Stimulated activated CD4-positive, alpha-beta T cell treated with anti-CD3 and anti-CD28 coated beads, Interleukin-15, amount 100 ng/mL, for 48 hours (primary cell): ENCODE measurements around the gene PKD1.
"Not testable (repeated sequence)": the region's sequence is repeated elsewhere in the genome, so short reads cannot be mapped to it uniquely, and the experiment has no call there.

ENCODE experiments used
- DNase-seq, 2 donors: peaks; one replicate each; pipeline ENCODE4 v3.0.0-alpha.2; 2020; ENCODE audit warnings: low read depth in 2 of 2

The PKD1 gene

DNA sequence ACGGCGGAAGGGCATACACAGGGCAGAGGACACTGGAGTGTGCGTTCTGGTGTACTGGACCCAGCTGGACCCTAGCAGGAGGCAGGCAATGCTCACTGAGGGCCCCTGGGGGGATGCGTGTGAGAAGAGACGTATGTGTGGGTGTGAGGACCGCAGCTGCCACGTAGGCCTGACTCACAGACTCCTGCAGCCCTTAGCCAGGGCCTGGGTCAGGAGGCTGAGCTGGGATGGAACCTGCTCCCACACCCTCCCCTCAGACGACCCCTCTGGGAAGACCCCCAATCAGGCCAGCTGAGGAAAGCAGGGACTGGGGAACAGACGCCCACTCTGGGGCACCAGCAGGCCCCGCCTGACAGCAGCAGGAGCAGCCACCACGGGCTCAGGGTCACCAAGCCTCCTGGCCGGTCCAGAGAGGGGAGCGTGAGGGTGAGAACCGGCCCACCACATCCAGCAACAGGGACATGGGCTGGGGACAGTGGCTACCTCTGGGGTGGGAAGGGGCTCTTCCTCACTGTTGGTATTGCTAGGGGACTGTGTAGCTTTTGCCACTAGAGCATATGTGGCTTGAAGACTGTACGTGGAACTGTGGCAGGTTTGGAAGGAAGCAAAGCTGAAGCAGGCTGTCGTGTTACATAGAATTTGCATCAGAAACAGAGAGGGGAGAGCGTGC is 28.4 kb downstream of the PKD1 start:
- not testable (repeated sequence) for DNase-seq

DNA sequence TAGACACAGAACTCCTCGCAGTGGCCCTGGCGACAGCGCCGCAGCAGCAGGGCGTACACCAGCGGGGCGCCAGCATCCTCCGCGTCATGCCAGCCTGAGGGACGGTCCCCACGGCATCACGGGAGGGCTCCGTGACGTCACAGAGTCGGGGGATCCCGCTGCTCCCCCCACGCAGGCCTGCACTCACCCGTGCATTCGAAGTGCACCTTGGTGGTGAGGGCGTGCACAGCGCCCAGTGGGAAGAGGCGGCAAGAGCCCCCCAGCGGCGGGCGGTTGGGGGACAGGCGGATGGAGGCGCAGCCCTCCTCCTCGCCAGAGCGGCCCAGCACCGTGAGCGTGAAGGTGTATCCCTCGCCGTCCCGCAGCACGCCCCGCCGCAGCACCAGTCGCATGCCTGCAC is 29.5 kb downstream of the PKD1 start:
- not testable (repeated sequence) for DNase-seq

DNA sequence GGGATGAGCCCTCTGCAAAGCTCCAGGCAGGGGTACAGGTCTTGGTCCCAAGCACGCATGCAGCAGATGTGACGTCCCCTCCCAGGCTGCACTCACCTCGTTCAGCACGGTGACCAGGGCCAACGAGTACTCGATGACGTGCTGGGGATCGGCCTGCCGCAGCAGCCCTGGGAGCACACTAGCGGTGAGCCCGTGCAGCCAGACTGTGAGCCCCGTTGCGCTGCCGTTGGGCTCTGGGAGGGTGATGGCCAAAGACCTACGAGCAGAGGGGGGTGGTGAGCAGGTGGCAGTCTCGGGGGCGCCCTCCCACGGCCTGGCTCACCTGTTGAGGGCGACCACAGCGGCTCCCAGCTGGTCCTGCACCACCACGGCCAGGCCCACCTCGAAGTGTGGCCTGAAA is 29.9 kb downstream of the PKD1 start:
- not testable (repeated sequence) for DNase-seq

DNA sequence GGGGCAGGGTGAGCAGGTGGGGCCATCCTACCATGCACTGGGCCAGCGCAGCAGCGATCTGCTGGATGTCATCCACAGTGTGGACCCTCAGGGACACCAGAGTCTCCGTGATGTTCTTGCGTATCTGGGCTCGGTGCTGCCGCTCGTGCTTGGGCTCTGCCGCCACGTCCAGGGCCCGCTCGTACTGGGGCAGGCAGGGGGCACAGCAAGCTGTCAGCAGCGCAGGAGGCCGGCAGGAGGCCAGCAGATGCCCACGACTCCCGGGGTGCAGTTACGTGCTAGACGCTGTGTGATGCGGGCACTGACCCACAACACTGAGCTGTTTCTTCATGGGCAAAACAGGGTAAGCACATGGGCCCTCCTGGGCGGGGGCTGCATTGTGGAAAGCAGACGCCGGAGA is 30.4 kb downstream of the PKD1 start:
- not testable (repeated sequence) for DNase-seq

DNA sequence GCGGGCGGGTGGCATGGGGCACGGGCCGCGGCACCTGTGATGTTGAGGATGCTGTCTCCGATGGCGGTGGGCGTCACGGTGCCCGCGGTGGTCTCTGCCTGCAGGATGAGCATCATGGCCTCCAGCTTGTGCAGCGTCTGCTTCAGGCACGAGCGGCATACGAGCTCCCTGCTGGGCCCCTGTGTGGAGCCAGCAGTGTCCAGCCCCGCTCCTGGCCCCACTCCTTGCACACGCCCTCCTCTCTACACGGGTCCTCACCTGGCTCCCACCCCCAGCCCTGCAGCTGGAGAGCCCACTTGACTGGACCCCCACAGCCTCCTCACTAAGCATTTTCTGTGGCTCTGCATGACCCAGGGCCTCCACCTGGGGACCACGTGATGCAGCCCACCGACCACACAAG is 31.2 kb downstream of the PKD1 start:
- not testable (repeated sequence) for DNase-seq

DNA sequence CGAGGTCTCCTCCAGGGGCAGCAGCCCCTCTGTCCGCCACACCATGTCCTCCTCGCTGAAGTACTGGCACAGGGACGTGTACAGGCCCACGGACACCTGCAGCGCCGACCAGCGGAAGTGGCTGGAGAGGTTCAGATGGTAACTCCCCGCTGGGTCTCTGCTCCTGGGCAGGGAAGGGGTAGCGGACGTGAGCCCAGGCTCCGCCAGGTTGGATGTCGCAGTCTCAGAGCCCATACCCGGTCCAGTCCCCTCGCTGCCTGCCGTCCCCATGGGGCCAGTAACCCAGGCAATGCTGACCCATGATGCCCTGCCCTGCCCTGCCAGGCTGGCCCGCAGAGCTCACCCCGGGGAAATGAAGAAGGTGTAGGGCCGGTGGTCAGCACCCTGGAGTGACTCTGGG is 33.2 kb downstream of the PKD1 start:
- DNase-seq, result no peak

DNA sequence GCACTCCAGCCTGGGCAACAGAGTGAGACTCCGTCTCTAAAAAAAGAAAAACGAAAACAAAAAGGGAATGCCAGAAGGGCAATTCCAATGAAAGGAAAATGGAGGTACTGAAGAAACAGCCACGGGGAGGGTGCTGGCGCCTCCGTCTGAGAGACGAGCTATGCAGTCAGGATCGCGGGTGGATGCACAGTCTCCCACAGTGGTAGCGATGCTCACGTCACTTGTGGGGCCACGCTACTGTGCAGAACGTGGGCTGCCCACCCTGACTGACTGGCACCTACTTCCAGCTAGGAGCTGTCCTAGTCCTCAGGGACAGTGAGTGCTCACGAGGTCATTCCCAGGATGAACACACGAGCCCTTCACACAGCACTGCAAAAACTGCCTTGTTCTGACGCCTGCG is 34.1 kb downstream of the PKD1 start:
- not testable (repeated sequence) for DNase-seq

DNA sequence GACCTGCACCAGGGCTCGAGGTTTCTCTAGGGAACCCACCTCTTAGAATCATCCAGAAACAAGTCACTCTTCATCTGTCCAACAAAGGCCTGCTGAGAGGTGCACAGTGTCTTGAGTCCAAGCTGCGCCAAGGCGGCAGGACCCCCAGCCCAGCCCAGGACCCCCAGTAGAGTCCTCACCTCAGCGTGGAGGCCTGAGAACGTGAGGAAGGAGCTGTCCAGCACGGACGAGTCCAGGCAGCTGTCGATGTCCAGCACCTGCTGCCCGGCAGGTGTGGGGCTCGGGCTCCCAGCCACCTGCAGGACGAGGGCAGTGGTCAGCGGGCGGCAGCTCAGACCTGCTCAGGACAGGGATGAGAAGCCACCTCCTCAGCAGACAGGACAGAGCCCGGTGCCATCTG is 38.0 kb downstream of the PKD1 start:
- not testable (repeated sequence) for DNase-seq

DNA sequence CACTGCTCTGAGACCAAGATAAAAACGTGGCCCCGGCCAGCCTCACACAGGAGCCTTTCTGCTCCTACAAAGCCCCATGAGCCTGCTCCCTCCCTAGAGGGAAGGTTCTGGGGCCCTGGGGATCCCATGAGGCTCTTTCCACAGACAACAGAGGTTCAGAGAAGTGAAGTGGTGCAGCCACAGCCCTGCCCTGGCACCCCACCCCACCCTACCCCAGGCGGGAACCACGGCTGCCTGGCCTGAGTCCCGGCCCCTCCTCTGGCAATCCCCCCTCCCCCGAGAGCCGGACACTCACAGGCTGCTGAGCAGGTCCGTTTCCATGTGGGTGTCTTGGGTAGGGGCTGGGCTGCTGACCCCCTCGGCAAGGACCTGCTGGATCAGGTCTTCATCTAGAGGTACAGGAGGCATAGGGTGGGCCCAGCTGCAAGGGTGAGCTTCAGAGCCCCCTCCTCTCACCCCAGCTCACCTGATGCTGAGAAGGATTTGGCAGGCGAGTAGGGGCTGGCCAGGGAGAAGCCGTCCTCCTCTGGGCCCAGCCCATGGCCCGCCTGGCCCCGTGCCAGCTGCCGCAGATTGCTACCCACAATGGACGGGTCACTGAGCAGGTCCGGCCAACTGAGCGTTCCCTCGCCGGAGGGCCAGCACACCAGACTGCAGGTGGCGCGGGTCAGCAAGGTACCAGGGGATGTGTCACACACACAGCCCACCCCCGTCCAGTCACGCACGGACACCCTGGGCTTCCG is 38.7 kb downstream of the PKD1 start:
- DNase-seq, result no peak

DNA sequence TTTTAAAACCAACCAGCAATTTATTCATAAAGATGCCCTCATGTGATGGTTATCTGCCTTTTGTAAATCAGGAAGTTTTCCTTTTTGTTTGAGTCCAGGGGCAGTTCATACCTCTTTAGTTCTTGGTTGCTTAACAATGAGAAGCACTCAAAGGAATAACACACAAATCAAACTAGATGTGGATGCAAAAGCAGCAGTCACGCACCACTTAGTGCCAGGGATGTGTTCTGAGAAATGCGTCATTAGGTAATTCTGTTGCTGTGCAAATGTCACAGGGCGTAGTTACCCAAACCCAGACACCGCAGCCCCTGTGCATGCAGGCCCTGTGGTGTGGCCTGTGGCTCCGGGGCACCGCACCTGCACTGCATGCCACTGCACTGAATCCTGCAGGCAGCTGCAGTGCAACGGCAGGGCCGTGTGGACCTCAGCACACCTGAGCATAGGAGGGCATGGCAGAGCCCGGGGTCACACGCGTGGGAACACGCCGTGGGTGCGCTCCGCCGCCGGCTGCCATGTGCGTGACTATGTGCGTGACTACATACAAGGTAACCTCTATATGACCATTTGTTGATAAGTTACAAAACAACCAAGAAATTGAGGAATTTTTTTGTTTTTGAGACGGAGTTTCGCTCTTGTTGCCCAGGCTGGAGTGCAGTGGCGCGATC is 39.6 kb downstream of the PKD1 start:
- no peak for DNase-seq

DNA sequence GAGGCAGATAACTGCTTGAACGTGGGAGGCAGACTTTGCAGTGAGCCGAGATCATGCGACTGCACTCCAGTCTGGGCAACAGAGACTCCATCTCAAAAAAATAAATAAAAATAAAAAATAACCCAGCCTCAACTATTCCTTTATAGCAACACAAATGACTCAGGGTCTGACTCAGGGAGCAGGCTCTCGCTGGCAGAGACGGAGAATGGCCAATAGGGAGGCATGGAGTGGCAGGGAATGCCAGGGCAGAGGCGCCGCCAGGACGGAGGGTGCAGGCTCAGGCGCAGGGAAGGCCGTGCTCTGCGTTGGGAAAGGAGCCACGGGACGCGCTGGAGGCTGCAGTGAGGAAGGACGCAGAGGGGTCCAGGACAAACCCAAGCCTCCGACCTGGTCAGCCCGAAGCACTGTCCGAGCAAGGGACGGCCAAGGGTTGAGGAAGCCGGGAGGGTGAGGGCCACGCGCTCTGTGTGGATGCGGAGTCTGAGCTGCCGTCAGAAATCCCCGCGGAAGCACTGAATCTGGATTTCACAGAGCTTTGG is 40.3 kb downstream of the PKD1 start:
- DNase-seq, result no peak

DNA sequence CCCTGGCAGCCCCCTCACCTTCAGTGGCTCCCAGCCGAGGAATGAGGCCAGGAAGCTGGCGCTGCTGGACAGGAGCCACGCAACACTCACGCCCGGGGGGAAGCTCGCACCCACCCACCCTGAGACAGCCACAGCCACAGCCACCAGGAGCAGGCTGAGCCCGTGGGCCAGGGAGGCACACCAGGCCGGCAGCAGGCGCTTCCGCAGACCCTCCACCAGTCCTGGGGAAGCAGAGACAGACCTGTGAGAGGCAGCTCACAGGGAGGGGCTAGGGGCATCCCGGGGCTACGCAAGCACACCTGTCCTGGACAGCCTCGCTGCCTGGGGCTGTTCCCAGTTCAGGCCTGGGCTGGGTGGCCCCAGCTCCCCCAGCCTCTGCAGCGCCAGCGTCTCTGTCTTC is 41.9 kb downstream of the PKD1 start:
- DNase-seq, result no peak

DNA sequence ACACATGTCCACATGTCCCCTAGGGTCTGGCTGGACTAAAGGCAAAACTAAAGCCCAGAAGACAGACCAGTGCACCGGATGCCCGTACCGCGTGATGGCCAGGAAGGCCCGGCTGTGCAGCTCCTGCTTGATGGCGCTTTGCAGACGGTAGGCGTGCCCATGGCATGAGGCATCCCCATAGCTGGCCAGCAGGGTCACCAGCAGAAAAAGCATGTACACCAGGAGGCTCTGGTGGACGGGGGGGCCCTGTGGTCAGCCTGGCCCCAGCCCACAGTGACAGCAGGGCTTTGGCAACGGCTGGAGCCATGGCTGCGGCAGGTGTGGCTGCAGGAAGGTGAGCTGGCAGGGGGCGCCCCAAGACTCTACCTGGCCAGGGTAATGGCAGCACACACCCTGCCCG is 42.8 kb downstream of the PKD1 start:
- DNase-seq, result no peak

DNA sequence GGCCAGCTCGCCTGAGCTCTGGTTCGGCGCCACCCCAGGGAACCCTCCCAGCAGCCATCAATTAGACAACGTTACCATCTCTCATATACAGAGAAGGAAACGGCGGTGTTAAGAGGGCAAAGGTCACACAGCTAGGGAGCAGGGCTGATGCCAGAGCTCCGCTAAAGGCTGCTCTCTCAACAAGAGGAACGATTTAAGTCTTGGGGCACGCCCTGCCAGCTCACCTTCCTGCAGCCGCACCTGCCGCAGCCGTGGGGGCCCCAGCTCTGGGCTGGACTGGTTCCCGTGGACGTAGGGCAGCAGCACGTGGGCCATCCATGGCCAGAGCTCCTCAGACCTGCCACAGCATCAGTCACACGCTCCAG is 43.5 kb downstream of the PKD1 start:
- no peak for DNase-seq

DNA sequence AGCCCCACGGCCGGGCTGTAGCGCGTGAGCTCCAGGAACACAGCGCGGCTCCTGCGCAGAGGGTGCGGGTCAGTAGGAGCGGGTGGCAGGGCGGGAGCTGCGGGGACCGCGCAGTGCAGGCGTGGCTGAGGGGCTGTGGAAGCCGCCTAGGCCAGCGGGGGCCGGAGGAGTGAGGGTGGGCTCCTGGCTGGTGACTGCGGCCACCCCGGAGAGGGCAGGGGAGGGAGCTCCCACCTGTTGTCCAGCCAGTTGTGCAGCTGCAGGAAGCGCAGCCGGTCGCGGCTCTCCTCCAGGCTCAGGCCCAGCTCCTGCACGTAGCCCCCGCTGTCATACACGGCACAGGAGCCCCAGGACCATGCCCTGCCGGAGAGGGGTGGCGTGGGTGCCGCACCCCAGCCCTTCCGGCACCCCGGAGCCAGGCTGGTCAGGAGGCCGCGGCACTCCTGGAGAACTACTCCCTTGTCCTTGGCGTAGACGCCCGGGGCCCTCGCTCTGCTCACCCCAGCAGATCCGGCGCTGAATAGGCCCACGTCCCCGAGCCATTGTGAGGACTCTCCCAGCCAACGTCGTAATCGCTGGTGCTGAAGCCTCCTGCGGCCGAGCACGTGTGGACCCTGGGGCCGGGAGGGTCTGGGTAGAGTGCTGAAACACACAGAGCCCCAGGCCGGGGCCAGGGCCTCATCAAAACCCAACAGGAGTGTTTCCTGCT is 44.0 kb downstream of the PKD1 start:
- no peak for DNase-seq

DNA sequence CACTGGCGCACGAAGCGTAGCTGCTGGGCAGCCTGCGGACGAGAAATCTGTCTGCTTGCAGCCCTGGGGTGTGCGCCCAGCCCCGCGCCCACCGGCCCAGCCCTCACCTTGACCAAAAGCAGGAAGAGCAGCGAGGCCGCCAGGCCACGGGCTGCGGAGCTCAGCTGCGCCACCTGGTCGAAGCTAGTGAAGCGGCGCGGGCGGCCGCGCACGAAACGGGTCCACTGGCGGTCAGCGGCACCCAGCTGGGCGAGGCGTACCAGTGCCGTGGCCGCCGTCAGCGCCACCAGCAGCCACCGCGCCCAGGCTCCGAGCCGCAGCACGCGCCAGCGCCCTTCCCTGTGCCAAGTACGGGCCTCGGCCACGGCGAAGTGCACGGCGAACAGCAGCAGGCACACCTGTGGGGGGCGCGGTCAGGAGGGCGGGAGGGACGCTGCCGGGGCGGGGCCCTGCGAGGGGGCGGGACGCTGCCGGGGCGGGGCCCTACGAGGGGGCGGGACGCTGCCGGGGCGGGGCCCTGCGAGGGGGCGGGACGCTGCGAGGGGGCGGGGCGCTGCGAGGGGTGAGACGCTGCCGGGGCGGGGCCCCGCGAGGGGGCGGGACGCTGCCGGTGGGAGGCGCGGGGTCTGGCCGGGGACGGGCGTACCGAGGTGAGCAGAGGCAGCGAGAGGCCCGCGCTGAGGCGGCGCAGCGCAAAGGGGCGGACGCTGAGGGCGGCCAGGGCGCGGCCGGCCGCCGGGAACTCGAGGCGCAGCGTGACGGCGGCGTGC is 44.7 kb downstream of the PKD1 start:
- DNase-seq, result no peak

DNA sequence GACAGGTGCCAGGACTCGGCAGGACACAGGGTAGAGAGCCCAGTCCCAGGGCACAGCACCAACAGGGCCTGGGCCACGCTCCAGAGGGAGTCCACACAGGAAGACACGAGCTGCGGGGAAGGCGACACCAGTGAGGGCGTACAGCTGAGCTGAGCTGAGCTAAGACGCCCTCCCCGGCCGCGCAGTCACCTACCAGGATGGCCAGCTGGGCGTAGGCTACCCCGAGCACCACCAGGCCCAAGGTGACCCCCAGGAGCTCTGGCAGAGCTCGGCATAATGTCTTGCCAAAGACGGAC is 45.3 kb downstream of the PKD1 start:
- no peak for DNase-seq

DNA sequence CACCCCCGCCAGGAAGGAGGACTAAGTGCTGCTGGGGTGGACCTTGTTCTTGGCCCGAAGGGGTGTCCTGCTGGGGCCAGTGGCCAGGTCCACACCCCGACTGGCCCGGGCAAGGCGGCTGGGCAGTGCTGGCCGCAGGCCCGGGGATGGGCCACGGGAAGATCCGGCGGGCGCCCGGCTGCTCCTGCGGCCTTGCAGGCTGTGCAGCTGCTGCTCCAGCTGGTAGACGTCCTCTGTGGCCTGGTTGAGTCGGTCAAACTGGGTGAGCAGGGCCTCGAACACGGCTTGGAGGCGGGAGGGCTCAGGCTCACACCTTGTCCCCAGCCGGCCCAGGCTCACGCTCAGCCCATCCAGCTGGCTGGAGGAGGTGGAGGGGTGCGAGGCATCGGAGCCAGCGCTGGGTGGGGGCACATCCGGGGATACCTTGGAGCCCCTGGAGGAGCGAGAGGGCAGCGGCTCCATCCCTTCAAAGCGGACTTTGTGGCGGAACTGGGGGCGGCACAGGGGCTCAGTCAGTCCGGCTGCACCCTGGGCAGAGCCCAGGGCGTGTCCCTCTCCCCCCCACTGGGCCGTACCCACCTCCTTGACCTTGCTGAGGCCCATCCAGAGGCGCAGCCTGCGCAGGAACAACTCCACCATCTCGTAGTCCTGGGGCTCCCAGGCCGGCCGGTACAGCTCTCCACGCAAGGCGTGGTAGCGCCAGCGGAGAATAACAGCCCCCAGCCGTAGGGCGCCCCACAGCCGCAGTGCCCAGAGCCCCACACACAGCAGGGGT is 45.8 kb downstream of the PKD1 start:
- DNase-seq, result no peak

DNA sequence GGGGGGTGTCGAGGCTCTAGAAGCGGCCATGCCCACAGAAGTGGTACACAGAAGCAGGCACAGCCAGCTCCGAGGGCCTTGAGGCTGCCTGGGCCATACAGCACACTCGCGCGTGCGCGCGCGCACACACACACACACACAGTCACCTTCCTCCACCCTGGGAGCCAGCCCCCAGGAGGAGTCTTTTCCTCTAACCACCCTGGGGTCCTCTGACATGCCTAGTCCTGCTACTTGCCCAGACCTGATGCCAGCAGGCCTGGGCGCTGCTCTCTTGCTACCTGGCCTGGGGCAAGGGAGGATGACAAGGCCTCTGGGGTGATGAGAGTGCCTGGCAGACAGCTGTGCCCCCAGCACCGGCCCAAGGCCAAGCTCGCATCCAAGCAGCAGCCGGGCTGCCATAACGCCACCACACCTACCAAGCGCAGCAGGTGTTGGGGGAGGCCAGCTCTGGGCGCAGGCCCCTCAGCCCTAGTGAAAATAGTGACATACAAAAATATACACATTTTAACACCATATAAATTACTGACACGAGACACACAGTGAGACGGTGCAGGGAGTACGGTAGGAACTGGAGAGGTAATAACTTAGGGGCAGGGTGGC is 46.8 kb downstream of the PKD1 start:
- no peak for DNase-seq
